ENCODE measurements around the gene CDCA3.

- no peak for TF ChIP-seq CTCF (IDR thresholded peaks at IDR 0.05)
- no peak for TF ChIP-seq POLR2A (IDR thresholded peaks at IDR 0.05)
These were observed 26.1 kb downstream of the CDCA3 start for GRCh38 chr12:6824901-6825381.

All from thyroid gland (tissue), 4 donors.